ENCODE data around the gene GAS2L2.
A peak's percentile ranks its signal among the peaks of the same experiment; 100 is the strongest.

The GAS2L2 gene

GRCh38 chr17:35725058-35725457, 28.0 kb downstream of the GAS2L2 start:
- Histone ChIP-seq H3K4me3 (no peak overlapping the region), H3K4me2 (0 out of 22 replicates have a peak overlapping the region, but pooled peaks of 1 of the 11 experiments have one; percentile 0), H3K36me3 (peaks cover 64 to 81% (median 79%) of the 10 kb centered on the region in 11 experiments), H4K20me1 (peaks cover 0 to 41% (median 8%) of the 10 kb centered on the region in 11 experiments; a peak in 12 of 22 replicates), H3K9me3 (replicated peaks in 1 of 11) (no peaks in the 10 kb centered on the region), H3K4me1 (peaks cover 10 to 22% (median 17%) of the 10 kb centered on the region in 10 experiments), H3K9ac (no peak overlapping the region), H3K27me3 (no peaks in the 10 kb centered on the region), H3K27ac (no peak overlapping the region)
- no peak for TF ChIP-seq Cebpa-rat (IDR thresholded peaks at IDR 0.05)

GRCh38 chr17:35723735-35724134, 29.3 kb downstream of the GAS2L2 start:
- peaks cover 0 to 41% (median 8%) of the 10 kb centered on the region in 11 experiments; a peak in 12 of 22 replicates for H4K20me1 ChIP-seq
- no peak for TF ChIP-seq Cebpa-rat (IDR thresholded peaks at IDR 0.05)
- no peak overlapping the region for H3K4me2 ChIP-seq
- no peaks in the 10 kb centered on the region for H3K27me3 ChIP-seq
- peaks cover 76 to 95% (median 88%) of the 10 kb centered on the region in 11 experiments for H3K36me3 ChIP-seq
- H3K9ac ChIP-seq = no peak overlapping the region
- no peak overlapping the region for H3K27ac ChIP-seq
- peaks cover 0 to 19% (median 13%) of the 10 kb centered on the region in 10 experiments; a peak in 16 of 20 replicates for H3K4me1 ChIP-seq
- H3K9me3 ChIP-seq (replicated peaks in 1 of 11) = no peaks in the 10 kb centered on the region
- no peak overlapping the region for H3K4me3 ChIP-seq

- no peaks in the 10 kb centered on the region for H3K27me3 ChIP-seq
- H3K9me3 ChIP-seq (replicated peaks in 1 of 11) = no peaks in the 10 kb centered on the region
- H3K4me2 ChIP-seq = no peak overlapping the region
- H3K4me1 ChIP-seq = peaks cover 0 to 10% (median 0%) of the 10 kb centered on the region in 10 experiments; a peak in 5 of 20 replicates
- peaks cover 0 to 45% (median 5%) of the 10 kb centered on the region in 11 experiments; a peak in 4 of 22 replicates for H4K20me1 ChIP-seq
- no peak overlapping the region for H3K4me3 ChIP-seq
- no peak for TF ChIP-seq Cebpa-rat (IDR thresholded peaks at IDR 0.05)
- no peak overlapping the region for H3K27ac ChIP-seq
- H3K36me3 ChIP-seq = peaks cover 90 to 97% (median 93%) of the 10 kb centered on the region in 11 experiments
- no peak overlapping the region for H3K9ac ChIP-seq
These were observed 35.6 kb downstream of the GAS2L2 start for GRCh38 chr17:35717475-35717874.

- H3K27me3 ChIP-seq = no peaks in the 10 kb centered on the region
- H3K36me3 ChIP-seq = peaks cover 90 to 97% (median 94%) of the 10 kb centered on the region in 11 experiments
- H3K27ac ChIP-seq = no peak overlapping the region
These were observed 36.1 kb downstream of the GAS2L2 start for GRCh38 chr17:35716897-35717465.

GRCh38 chr17:35716173-35716572, 36.9 kb downstream of the GAS2L2 start:
- H3K4me3 ChIP-seq = no peak overlapping the region
- no peak overlapping the region for H3K4me2 ChIP-seq
- H3K27me3 ChIP-seq = no peaks in the 10 kb centered on the region
- no peak for TF ChIP-seq Cebpa-rat (IDR thresholded peaks at IDR 0.05)
- H3K9me3 ChIP-seq (replicated peaks in 1 of 11) = no peaks in the 10 kb centered on the region
- H3K36me3 ChIP-seq = peaks cover 90 to 97% (median 94%) of the 10 kb centered on the region in 11 experiments
- peaks cover 0 to 14% (median 0%) of the 10 kb centered on the region in 10 experiments; a peak in 5 of 20 replicates for H3K4me1 ChIP-seq
- peaks cover 0 to 39% (median 0%) of the 10 kb centered on the region in 11 experiments; a peak in 3 of 22 replicates for H4K20me1 ChIP-seq
- H3K27ac ChIP-seq = no peak overlapping the region
- no peak overlapping the region for H3K9ac ChIP-seq

More at GRCh38 chr17:35716897-35717465, 36.1 kb downstream of the GAS2L2 start:
- Histone ChIP-seq H4K20me1 (peaks cover 0 to 42% (median 5%) of the 10 kb centered on the region in 11 experiments; a peak in 4 of 22 replicates), H3K4me3 (no peak overlapping the region), H3K9ac (no peak overlapping the region), H3K4me1 (peaks cover 0 to 14% (median 0%) of the 10 kb centered on the region in 10 experiments; a peak in 5 of 20 replicates), H3K9me3 (replicated peaks in 1 of 11) (no peaks in the 10 kb centered on the region), H3K4me2 (no peak overlapping the region)
- TF ChIP-seq Cebpa-rat (IDR thresholded peaks at IDR 0.05) = no peak

- peaks cover 0 to 14% (median 0%) of the 10 kb centered on the region in 10 experiments; a peak in 5 of 20 replicates for H3K4me1 ChIP-seq
- H3K9ac ChIP-seq = no peak overlapping the region
- no peak overlapping the region for H3K4me2 ChIP-seq
- peaks cover 0 to 36% (median 0%) of the 10 kb centered on the region in 11 experiments; a peak in 3 of 22 replicates for H4K20me1 ChIP-seq
- no peaks in the 10 kb centered on the region for H3K27me3 ChIP-seq
- no peak for TF ChIP-seq Cebpa-rat (IDR thresholded peaks at IDR 0.05)
- no peaks in the 10 kb centered on the region for H3K9me3 ChIP-seq (replicated peaks in 1 of 11)
- no peak overlapping the region for H3K27ac ChIP-seq
- H3K4me3 ChIP-seq = no peak overlapping the region
- H3K36me3 ChIP-seq = peaks cover 92 to 99% (median 97%) of the 10 kb centered on the region in 11 experiments
These were observed 37.6 kb downstream of the GAS2L2 start for GRCh38 chr17:35715416-35715815.

- no peak for TF ChIP-seq Cebpa-rat (IDR thresholded peaks at IDR 0.05)
- Histone ChIP-seq H3K27me3 (no peaks in the 10 kb centered on the region), H3K9ac (no peak overlapping the region), H3K36me3 (peaks cover 94 to 100% (median 99%) of the 10 kb centered on the region in 11 experiments), H3K4me1 (peaks cover 0 to 14% (median 0%) of the 10 kb centered on the region in 10 experiments; a peak in 5 of 20 replicates), H3K4me3 (no peak overlapping the region), H4K20me1 (peaks cover 0 to 36% (median 0%) of the 10 kb centered on the region in 11 experiments; a peak in 3 of 22 replicates), H3K27ac (no peak overlapping the region), H3K4me2 (no peak overlapping the region), H3K9me3 (replicated peaks in 1 of 11) (no peaks in the 10 kb centered on the region)
These were observed 38.1 kb downstream of the GAS2L2 start for GRCh38 chr17:35714988-35715387.

- H3K4me1 ChIP-seq = peaks cover 1 to 22% (median 8%) of the 10 kb centered on the region in 10 experiments; a peak in 15 of 20 replicates
- no peak for TF ChIP-seq Cebpa-rat (IDR thresholded peaks at IDR 0.05)
- no peaks in the 10 kb centered on the region for H3K9me3 ChIP-seq (replicated peaks in 1 of 11)
- H3K36me3 ChIP-seq = peaks cover 92 to 100% (median 95%) of the 10 kb centered on the region in 11 experiments
- H4K20me1 ChIP-seq = peaks cover 0 to 44% (median 0%) of the 10 kb centered on the region in 11 experiments; a peak in 4 of 22 replicates
- H3K27ac ChIP-seq = no peak overlapping the region
- no peaks in the 10 kb centered on the region for H3K27me3 ChIP-seq
- H3K4me3 ChIP-seq = no peak overlapping the region
- H3K9ac ChIP-seq = no peak overlapping the region
- no peak overlapping the region; a peak in 1 of 22 replicates for H3K4me2 ChIP-seq
These were observed 39.8 kb downstream of the GAS2L2 start for GRCh38 chr17:35713069-35713728.

- Histone ChIP-seq H3K4me2 (no peak overlapping the region), H3K9me3 (replicated peaks in 1 of 11) (no peaks in the 10 kb centered on the region), H3K36me3 (peaks cover 71 to 97% (median 82%) of the 10 kb centered on the region in 11 experiments), H3K9ac (no peak overlapping the region), H4K20me1 (peaks cover 0 to 40% (median 4%) of the 10 kb centered on the region in 11 experiments; a peak in 8 of 22 replicates), H3K27ac (no peak overlapping the region), H3K4me1 (peaks cover 5 to 25% (median 14%) of the 10 kb centered on the region in 10 experiments; a peak in 16 of 20 replicates), H3K27me3 (no peaks in the 10 kb centered on the region), H3K4me3 (no peak overlapping the region)
- no peak for TF ChIP-seq Cebpa-rat (IDR thresholded peaks at IDR 0.05)
These were observed 42.1 kb downstream of the GAS2L2 start for GRCh38 chr17:35710950-35711349.

All from BLaER1 treated with 17β-estradiol and CSF1 and Interleukin-3, amounts not matched to agents 10 nM and 100 nM (cell line).